Measurements from ENCODE around the gene MAJIN. TPM values are rescaled to one million over a fixed set of nuclear protein-coding genes. Genes with fewer than 3 reads are reported as not detected.

MAJIN gene
- total RNA-seq, 1 experiment from 2014 or later, result not detected

DNA sequence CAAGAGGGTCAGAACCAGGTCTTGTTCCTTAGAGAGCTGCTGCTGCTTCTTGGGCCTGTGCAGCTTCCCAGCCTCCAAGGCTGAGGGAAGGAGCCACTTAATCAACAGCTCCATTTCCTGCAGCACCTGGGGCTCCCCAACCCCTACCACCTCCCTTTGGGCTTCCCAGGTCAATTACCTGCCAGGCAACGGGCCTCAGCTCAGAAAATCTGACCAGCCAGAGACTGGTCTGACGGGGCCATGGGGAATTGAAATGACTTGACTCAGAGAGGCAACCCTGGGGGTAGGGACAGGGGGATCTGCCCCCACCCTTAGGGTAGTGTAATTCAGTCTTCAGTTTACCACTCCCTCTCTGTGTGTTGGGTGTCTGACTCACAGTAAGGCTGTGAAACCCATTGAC lies 4.7 kb upstream of the MAJIN start:
- ChIA-PET POLR2A (no interaction called here), CTCF (interaction anchor here (1.6 kb wide), 1 partner anchor 20 kb away, joined by 5 read pairs; the partner anchor contains the start of gene BATF2)
- no peaks in the 10 kb centered on the region for H3K36me3 Mint-ChIP-seq
- no peak overlapping the region for H3K27ac Mint-ChIP-seq
- H3K27me3 Mint-ChIP-seq (ENCODE audit: low read depth), result peaks cover 32% of the 10 kb centered on the region
- H3K9me3 Mint-ChIP-seq, result no peaks in the 10 kb centered on the region
- H3K4me3 Mint-ChIP-seq, result no peak overlapping the region
- no peaks in the 10 kb centered on the region for H3K4me1 Mint-ChIP-seq
- DNase-seq (ENCODE audit: low spot score) (no peak), ATAC-seq (no peak)
- TF ChIP-seq, protein P1, sequence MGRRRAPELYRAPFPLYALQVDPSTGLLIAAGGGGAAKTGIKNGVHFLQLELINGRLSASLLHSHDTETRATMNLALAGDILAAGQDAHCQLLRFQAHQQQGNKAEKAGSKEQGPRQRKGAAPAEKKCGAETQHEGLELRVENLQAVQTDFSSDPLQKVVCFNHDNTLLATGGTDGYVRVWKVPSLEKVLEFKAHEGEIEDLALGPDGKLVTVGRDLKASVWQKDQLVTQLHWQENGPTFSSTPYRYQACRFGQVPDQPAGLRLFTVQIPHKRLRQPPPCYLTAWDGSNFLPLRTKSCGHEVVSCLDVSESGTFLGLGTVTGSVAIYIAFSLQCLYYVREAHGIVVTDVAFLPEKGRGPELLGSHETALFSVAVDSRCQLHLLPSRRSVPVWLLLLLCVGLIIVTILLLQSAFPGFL (CRISPR knock-in tag; IDR thresholded peaks at IDR 0.05; ENCODE audit: borderline replicate concordance), result no peak

DNA sequence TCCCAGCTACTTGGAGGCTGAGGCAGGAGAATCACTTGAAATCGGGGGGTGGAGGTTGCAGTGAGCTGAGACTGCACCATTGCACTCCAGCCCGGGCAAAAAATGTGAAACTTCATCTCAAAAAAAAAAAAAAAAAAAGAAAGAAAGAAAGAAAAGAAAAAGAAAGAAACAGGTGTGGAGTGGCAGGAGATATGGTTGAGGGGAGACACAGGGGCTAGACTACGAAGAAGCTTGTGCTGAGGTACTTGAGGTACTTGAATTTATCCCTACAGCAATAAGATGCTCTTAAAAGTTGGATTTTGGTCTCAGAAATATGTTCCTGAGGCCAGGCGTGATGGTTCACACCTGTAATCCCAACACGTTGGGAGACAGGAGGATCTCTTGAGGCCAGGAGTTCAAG lies 2.2 kb upstream of the MAJIN start:
- H3K27me3 Mint-ChIP-seq (ENCODE audit: low read depth), result peaks cover 52% of the 10 kb centered on the region
- ChIA-PET CTCF (interaction anchor here (0.6 kb wide), 1 partner anchor 20 kb away, joined by 6 read pairs; no protein-coding TSS in a partner anchor), POLR2A (interaction anchor here (0.7 kb wide), 2 partner anchors 35 to 656 kb away, joined by 6 to 7 read pairs; no protein-coding TSS in a partner anchor)
- H3K9me3 Mint-ChIP-seq, result no peaks in the 10 kb centered on the region
- TF ChIP-seq, protein P2, sequence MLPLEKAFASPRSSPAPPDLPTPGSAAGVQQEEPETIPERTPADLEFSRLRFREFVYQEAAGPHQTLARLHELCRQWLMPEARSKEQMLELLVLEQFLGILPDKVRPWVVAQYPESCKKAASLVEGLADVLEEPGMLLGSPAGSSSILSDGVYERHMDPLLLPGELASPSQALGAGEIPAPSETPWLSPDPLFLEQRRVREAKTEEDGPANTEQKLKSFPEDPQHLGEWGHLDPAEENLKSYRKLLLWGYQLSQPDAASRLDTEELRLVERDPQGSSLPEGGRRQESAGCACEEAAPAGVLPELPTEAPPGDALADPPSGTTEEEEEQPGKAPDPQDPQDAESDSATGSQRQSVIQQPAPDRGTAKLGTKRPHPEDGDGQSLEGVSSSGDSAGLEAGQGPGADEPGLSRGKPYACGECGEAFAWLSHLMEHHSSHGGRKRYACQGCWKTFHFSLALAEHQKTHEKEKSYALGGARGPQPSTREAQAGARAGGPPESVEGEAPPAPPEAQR (CRISPR knock-in tag; IDR thresholded peaks at IDR 0.05), result no peak
- TF ChIP-seq, protein P3, sequence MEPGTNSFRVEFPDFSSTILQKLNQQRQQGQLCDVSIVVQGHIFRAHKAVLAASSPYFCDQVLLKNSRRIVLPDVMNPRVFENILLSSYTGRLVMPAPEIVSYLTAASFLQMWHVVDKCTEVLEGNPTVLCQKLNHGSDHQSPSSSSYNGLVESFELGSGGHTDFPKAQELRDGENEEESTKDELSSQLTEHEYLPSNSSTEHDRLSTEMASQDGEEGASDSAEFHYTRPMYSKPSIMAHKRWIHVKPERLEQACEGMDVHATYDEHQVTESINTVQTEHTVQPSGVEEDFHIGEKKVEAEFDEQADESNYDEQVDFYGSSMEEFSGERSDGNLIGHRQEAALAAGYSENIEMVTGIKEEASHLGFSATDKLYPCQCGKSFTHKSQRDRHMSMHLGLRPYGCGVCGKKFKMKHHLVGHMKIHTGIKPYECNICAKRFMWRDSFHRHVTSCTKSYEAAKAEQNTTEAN (CRISPR knock-in tag; IDR thresholded peaks at IDR 0.05), result no peak
- H3K27ac Mint-ChIP-seq, result no peak overlapping the region
- no peaks in the 10 kb centered on the region for H3K4me1 Mint-ChIP-seq
- DNase-seq (ENCODE audit: low spot score), result no peak
- ATAC-seq, result no peak
- no peaks in the 10 kb centered on the region for H3K36me3 Mint-ChIP-seq
- no peak overlapping the region for H3K4me3 Mint-ChIP-seq

DNA sequence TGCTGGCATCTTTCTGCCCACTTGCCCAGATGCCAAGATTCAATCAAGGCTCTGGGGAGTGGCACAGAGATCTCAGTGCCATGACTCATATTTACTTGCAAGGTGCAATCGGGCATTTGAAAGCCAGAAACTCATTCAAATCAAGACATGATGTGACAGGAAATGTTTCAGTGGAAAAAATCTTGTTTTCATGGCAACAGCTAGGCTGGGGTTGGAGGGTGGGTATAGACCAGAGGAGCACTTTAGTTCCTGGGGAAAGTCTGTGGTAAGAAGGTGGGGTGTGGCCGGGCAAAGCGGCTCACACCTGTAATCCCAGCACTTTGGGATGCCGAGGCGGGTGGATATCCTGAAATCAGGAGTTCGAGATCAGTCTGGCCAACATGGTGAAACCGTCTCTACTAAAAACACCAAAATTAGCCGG lies 1.2 kb downstream of the MAJIN start:
- no peak for TF ChIP-seq CBFB (CRISPR knock-in tag; IDR thresholded peaks at IDR 0.05; ENCODE audit: low read depth)
- ChIA-PET POLR2A (no interaction called here), CTCF (interaction anchor here (0.7 kb wide), 1 partner anchor 577 kb away, joined by 4 read pairs; no protein-coding TSS in a partner anchor)
- Mint-ChIP-seq H3K4me1 (no peaks in the 10 kb centered on the region), H3K27me3 (ENCODE audit: low read depth) (peaks cover 56% of the 10 kb centered on the region), H3K4me3 (no peak overlapping the region), H3K27ac (no peak overlapping the region), H3K9me3 (no peaks in the 10 kb centered on the region), H3K36me3 (no peaks in the 10 kb centered on the region)
- ATAC-seq, result no peak
- DNase-seq (ENCODE audit: low spot score), result no peak

DNA sequence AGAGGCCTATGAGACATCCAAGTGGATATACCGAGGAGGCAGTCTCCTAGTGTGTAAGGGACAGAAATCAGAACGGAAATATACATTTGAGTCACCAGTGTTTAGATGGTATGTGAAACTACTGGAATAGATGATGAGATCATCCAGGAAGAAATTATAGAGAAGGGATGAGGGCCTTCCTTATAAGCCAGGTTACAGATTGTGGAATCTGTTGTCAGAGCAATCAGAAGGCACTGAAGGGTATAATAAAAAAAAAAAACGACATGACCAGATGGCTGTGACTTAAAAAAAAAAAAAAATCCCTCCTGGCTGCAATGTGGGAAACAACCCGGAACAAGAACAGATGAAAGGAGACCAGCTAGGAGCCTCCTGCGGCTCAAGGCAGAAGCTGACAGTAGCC lies 2.7 kb downstream of the MAJIN start:
- ChIA-PET CTCF (no interaction called here), POLR2A (interaction anchor here (0.7 kb wide), 2 partner anchors 27 to 1812 kb away, joined by 3 to 4 read pairs; partner anchors contain the start of gene BATF2)
- DNase-seq (ENCODE audit: low spot score), result no peak
- Mint-ChIP-seq H3K4me1 (no peaks in the 10 kb centered on the region), H3K36me3 (no peaks in the 10 kb centered on the region), H3K4me3 (no peak overlapping the region), H3K27me3 (ENCODE audit: low read depth) (peaks cover 50% of the 10 kb centered on the region), H3K9me3 (no peaks in the 10 kb centered on the region), H3K27ac (no peak overlapping the region)
- no peak for ATAC-seq
- TF ChIP-seq TEAD1 (CRISPR knock-in tag; IDR thresholded peaks at IDR 0.05) (no peak), OVOL2 (CRISPR knock-in tag; IDR thresholded peaks at IDR 0.05; ENCODE audit: borderline replicate concordance) (no peak), MXD4 (CRISPR knock-in tag; IDR thresholded peaks at IDR 0.05; ENCODE audit: borderline replicate concordance) (no peak), CBFB (CRISPR knock-in tag; IDR thresholded peaks at IDR 0.05; ENCODE audit: low read depth) (no peak), SP1 (CRISPR knock-in tag; conservative IDR thresholded peaks at IDR 0.05) (no peak), ATF1 (CRISPR knock-in tag; IDR thresholded peaks at IDR 0.05) (no peak), RORB (CRISPR knock-in tag; IDR thresholded peaks at IDR 0.05) (no peak)
- TF ChIP-seq, protein P4, sequence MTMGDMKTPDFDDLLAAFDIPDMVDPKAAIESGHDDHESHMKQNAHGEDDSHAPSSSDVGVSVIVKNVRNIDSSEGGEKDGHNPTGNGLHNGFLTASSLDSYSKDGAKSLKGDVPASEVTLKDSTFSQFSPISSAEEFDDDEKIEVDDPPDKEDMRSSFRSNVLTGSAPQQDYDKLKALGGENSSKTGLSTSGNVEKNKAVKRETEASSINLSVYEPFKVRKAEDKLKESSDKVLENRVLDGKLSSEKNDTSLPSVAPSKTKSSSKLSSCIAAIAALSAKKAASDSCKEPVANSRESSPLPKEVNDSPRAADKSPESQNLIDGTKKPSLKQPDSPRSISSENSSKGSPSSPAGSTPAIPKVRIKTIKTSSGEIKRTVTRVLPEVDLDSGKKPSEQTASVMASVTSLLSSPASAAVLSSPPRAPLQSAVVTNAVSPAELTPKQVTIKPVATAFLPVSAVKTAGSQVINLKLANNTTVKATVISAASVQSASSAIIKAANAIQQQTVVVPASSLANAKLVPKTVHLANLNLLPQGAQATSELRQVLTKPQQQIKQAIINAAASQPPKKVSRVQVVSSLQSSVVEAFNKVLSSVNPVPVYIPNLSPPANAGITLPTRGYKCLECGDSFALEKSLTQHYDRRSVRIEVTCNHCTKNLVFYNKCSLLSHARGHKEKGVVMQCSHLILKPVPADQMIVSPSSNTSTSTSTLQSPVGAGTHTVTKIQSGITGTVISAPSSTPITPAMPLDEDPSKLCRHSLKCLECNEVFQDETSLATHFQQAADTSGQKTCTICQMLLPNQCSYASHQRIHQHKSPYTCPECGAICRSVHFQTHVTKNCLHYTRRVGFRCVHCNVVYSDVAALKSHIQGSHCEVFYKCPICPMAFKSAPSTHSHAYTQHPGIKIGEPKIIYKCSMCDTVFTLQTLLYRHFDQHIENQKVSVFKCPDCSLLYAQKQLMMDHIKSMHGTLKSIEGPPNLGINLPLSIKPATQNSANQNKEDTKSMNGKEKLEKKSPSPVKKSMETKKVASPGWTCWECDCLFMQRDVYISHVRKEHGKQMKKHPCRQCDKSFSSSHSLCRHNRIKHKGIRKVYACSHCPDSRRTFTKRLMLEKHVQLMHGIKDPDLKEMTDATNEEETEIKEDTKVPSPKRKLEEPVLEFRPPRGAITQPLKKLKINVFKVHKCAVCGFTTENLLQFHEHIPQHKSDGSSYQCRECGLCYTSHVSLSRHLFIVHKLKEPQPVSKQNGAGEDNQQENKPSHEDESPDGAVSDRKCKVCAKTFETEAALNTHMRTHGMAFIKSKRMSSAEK (CRISPR knock-in tag; IDR thresholded peaks at IDR 0.05; ENCODE audit: borderline replicate concordance), result no peak
- TF ChIP-seq, protein P5, sequence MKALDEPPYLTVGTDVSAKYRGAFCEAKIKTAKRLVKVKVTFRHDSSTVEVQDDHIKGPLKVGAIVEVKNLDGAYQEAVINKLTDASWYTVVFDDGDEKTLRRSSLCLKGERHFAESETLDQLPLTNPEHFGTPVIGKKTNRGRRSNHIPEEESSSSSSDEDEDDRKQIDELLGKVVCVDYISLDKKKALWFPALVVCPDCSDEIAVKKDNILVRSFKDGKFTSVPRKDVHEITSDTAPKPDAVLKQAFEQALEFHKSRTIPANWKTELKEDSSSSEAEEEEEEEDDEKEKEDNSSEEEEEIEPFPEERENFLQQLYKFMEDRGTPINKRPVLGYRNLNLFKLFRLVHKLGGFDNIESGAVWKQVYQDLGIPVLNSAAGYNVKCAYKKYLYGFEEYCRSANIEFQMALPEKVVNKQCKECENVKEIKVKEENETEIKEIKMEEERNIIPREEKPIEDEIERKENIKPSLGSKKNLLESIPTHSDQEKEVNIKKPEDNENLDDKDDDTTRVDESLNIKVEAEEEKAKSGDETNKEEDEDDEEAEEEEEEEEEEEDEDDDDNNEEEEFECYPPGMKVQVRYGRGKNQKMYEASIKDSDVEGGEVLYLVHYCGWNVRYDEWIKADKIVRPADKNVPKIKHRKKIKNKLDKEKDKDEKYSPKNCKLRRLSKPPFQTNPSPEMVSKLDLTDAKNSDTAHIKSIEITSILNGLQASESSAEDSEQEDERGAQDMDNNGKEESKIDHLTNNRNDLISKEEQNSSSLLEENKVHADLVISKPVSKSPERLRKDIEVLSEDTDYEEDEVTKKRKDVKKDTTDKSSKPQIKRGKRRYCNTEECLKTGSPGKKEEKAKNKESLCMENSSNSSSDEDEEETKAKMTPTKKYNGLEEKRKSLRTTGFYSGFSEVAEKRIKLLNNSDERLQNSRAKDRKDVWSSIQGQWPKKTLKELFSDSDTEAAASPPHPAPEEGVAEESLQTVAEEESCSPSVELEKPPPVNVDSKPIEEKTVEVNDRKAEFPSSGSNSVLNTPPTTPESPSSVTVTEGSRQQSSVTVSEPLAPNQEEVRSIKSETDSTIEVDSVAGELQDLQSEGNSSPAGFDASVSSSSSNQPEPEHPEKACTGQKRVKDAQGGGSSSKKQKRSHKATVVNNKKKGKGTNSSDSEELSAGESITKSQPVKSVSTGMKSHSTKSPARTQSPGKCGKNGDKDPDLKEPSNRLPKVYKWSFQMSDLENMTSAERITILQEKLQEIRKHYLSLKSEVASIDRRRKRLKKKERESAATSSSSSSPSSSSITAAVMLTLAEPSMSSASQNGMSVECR (CRISPR knock-in tag; IDR thresholded peaks at IDR 0.05; ENCODE audit: borderline replicate concordance), result no peak

All from WTC11 (cell line).